Liver (tissue), 9 donors: ENCODE results near the gene CCNY. TPM values are rescaled to one million over a fixed set of nuclear protein-coding genes. Genes with fewer than 3 reads are reported as not detected.

Experiments used
- DNase-seq: peaks from one replicate; pipeline ENCODE4 v3.0.0-alpha.2; 2017; ENCODE audit warnings: low spot score
- H3K27ac ChIP-seq, 2 donors: one replicate each; pipeline ENCODE4 v1.7.0; 2013; ENCODE audit warnings: inconsistent platforms in 2 of 2, low read length in 2 of 2, control low read depth in 1 of 2, low read depth in 1 of 2, mild to moderate bottlenecking in 1 of 2
- H3K27me3 ChIP-seq, 4 donors: one replicate each; pipeline versions ENCODE4 v1.6.1 to v1.7.0; 2013; ENCODE audit warnings: low read length in 3 of 4, inconsistent platforms in 1 of 4, mild to moderate bottlenecking in 1 of 4, moderate library complexity in 1 of 4; ENCODE audit not compliant: control insufficient read depth in 4 of 4, insufficient read depth in 4 of 4
- H3K36me3 ChIP-seq, 4 donors: one replicate each; pipeline versions ENCODE4 v1.6.1 to v1.7.0; 2013; ENCODE audit warnings: low read length in 3 of 4, mild to moderate bottlenecking in 3 of 4, low read depth in 1 of 4, moderate library complexity in 1 of 4; ENCODE audit not compliant: control insufficient read depth in 4 of 4, insufficient read depth in 3 of 4
- H3K4me1 ChIP-seq, 4 donors: one replicate each; pipeline versions ENCODE4 v1.6.1 to v1.7.0; 2013; ENCODE audit warnings: low read length in 3 of 4, mild to moderate bottlenecking in 3 of 4, moderate library complexity in 1 of 4; ENCODE audit not compliant: control insufficient read depth in 4 of 4, insufficient read depth in 4 of 4
- H3K4me3 ChIP-seq, 3 donors: one replicate each; pipeline versions ENCODE4 v1.6.1 to v1.7.0; 2013; ENCODE audit warnings: low read length in 3 of 3, control low read depth in 1 of 3, low read depth in 1 of 3, mild to moderate bottlenecking in 1 of 3
- H3K9ac ChIP-seq, 2 donors: one replicate each; pipeline ENCODE4 v1.7.0; 2013; ENCODE audit warnings: low read length in 2 of 2, mild to moderate bottlenecking in 2 of 2, moderate library complexity in 2 of 2, control low read depth in 1 of 2, low read depth in 1 of 2
- H3K9me3 ChIP-seq, 4 donors: one replicate each; pipeline versions ENCODE4 v1.6.1 to v1.7.0; 2013; ENCODE audit warnings: low read length in 3 of 4; ENCODE audit not compliant: control insufficient read depth in 4 of 4
- CTCF ChIP-seq: fragments of 150-350 bp; IDR thresholded peaks from 2 replicates; pipeline ENCODE4 v1.5.1; 2017; ENCODE audit warnings: improper control_type of control experiment, low read depth, low read length; ENCODE audit not compliant: missing input control
- EGR1 ChIP-seq, 2 donors: IDR thresholded peaks; 2 replicates each; pipeline ENCODE4 v1.6.1; 2016 to 2018; ENCODE audit warnings: antibody characterized with exemption in 2 of 2, low read depth in 2 of 2
- FOXA1 ChIP-seq: IDR thresholded peaks from 2 replicates; pipeline ENCODE4 v1.6.1; 2016; ENCODE audit warnings: antibody characterized with exemption
- FOXA2 ChIP-seq: IDR thresholded peaks from 2 replicates; pipeline ENCODE4 v1.6.1; 2016; ENCODE audit warnings: antibody characterized with exemption
- GABPA ChIP-seq, 2 donors: IDR thresholded peaks in 1 of 2; conservative IDR thresholded peaks in 1 of 2; 2 replicates each; pipeline ENCODE4 v1.6.1; 2016; ENCODE audit warnings: antibody characterized with exemption in 2 of 2, mild to moderate bottlenecking in 1 of 2, moderate library complexity in 1 of 2
- HNF4A ChIP-seq, 2 donors: conservative IDR thresholded peaks; 2 replicates each; pipeline ENCODE4 v1.6.1; 2016; ENCODE audit warnings: antibody characterized with exemption in 2 of 2, mild to moderate bottlenecking in 2 of 2
- HNF4G ChIP-seq: IDR thresholded peaks from 2 replicates; pipeline ENCODE4 v1.6.1; 2016; ENCODE audit warnings: antibody characterized with exemption
- JUND ChIP-seq, 2 donors: IDR thresholded peaks; 2 replicates each; pipeline ENCODE4 v1.6.1; 2016; ENCODE audit warnings: antibody characterized with exemption in 2 of 2
- NR2F2 ChIP-seq: IDR thresholded peaks from 2 replicates; pipeline ENCODE4 v1.6.1; 2016; ENCODE audit warnings: antibody characterized with exemption
- RAD21 ChIP-seq, 2 donors: IDR thresholded peaks; 2 replicates each; pipeline ENCODE4 v1.6.1; 2016; ENCODE audit warnings: antibody characterized with exemption in 2 of 2, mild to moderate bottlenecking in 2 of 2
- RXRA ChIP-seq, 2 donors: IDR thresholded peaks; 2 replicates each; pipeline ENCODE4 v1.6.1; 2017 to 2018; ENCODE audit warnings: antibody characterized with exemption in 2 of 2, mild to moderate bottlenecking in 1 of 2
- SP1 ChIP-seq: IDR thresholded peaks from 2 replicates; pipeline ENCODE4 v1.6.1; 2018; ENCODE audit warnings: antibody characterized with exemption, mild to moderate bottlenecking
- TAF1 ChIP-seq: conservative IDR thresholded peaks from 2 replicates; pipeline ENCODE4 v1.6.1; 2016; ENCODE audit warnings: antibody characterized with exemption, mild to moderate bottlenecking
- YY1 ChIP-seq: IDR thresholded peaks from 2 replicates; pipeline ENCODE4 v1.6.1; 2016; ENCODE audit warnings: antibody characterized with exemption, mild to moderate bottlenecking
- WGBS: extraction: QIAGEN DNeasy Blood & Tissue Kit; methylation state at CpG from one replicate; pipeline ENCODE4 v1.1.7; 2013; 5-methylcytosine and 5-hydroxymethylcytosine counted together
- polyA plus RNA-seq, 2 donors: library from polyadenylated mRNA; stranded (reverse) in 1 of 2; unstranded in 1 of 2; fragments of 200-250 nt in 1 of 2; fragments of >200 nt in 1 of 2; fragmentation: Nextera tagmentation in 1 of 2; extraction: Ambion mirVana in 1 of 2; gene quantifications; one replicate each; pipeline versions ENCODE4 v1.2.1 to v1.2.3, GENCODE V29; 2013 to 2015
- total RNA-seq, 2 donors: library from RNA; depleted of rRNA; stranded (reverse); fragments of >200 nt; gene quantifications; one replicate each; pipeline ENCODE4 v1.2.3, GENCODE V29; 2014
- TF ChIP-seq, protein P1 (sequence below): IDR thresholded peaks from 2 replicates; pipeline ENCODE4 v1.6.1; 2016; ENCODE audit warnings: antibody characterized with exemption
- TF ChIP-seq, protein P2 (sequence below): IDR thresholded peaks from 2 replicates; pipeline ENCODE4 v1.6.1; 2016; ENCODE audit warnings: antibody characterized with exemption
- TF ChIP-seq, protein P3 (sequence below): IDR thresholded peaks from 2 replicates; pipeline ENCODE4 v1.6.1; 2016; ENCODE audit warnings: antibody characterized with exemption
- TF ChIP-seq, protein P4 (sequence below): IDR thresholded peaks from 2 replicates; pipeline ENCODE4 v1.6.1; 2016; ENCODE audit warnings: antibody characterized with exemption, mild to moderate bottlenecking
- donor health status: healthy.
- donor health status: healthy.
- donor health status: healthy.
- donor health status: healthy.
- donor health status: healthy.

Gene CCNY
- total and polyA plus RNA-seq, 4 donors, result 17.6 to 38.4 (median 21.8) TPM

- 96% methylated on average over 3 of the region's 3 CpGs for WGBS
Measured at GRCh38 chr10:35394934-35395333, 58.6 kb downstream of the CCNY start.

More at GRCh38 chr10:35394934-35395333, 58.6 kb downstream of the CCNY start:
- no peak for TF ChIP-seq FOXA1
- no peak for TF ChIP-seq HNF4A (conservative IDR thresholded peaks at IDR 0.05)
- no peak for TF ChIP-seq RAD21 (IDR thresholded peaks at IDR 0.05)
- no peak for TF ChIP-seq JUND (IDR thresholded peaks at IDR 0.05)
- TF ChIP-seq FOXA2, result no peak
- TF ChIP-seq RXRA (IDR thresholded peaks at IDR 0.05), result no peak
- TF ChIP-seq SP1, result no peak
- TF ChIP-seq, protein P1, sequence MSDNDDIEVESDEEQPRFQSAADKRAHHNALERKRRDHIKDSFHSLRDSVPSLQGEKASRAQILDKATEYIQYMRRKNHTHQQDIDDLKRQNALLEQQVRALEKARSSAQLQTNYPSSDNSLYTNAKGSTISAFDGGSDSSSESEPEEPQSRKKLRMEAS, result no peak
- TF ChIP-seq, protein P2, sequence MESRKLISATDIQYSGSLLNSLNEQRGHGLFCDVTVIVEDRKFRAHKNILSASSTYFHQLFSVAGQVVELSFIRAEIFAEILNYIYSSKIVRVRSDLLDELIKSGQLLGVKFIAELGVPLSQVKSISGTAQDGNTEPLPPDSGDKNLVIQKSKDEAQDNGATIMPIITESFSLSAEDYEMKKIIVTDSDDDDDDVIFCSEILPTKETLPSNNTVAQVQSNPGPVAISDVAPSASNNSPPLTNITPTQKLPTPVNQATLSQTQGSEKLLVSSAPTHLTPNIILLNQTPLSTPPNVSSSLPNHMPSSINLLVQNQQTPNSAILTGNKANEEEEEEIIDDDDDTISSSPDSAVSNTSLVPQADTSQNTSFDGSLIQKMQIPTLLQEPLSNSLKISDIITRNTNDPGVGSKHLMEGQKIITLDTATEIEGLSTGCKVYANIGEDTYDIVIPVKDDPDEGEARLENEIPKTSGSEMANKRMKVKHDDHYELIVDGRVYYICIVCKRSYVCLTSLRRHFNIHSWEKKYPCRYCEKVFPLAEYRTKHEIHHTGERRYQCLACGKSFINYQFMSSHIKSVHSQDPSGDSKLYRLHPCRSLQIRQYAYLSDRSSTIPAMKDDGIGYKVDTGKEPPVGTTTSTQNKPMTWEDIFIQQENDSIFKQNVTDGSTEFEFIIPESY, result no peak
- no peak for TF ChIP-seq YY1
- TF ChIP-seq CTCF, result no peak
- TF ChIP-seq GABPA (IDR thresholded peaks at IDR 0.05 in 1 of 2, conservative IDR thresholded peaks at IDR 0.05 in 1 of 2), result no peak
- TF ChIP-seq HNF4G, result no peak
- no peak for TF ChIP-seq NR2F2
- TF ChIP-seq, protein P3, sequence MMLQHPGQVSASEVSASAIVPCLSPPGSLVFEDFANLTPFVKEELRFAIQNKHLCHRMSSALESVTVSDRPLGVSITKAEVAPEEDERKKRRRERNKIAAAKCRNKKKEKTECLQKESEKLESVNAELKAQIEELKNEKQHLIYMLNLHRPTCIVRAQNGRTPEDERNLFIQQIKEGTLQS, result no peak
- TF ChIP-seq, protein P4, sequence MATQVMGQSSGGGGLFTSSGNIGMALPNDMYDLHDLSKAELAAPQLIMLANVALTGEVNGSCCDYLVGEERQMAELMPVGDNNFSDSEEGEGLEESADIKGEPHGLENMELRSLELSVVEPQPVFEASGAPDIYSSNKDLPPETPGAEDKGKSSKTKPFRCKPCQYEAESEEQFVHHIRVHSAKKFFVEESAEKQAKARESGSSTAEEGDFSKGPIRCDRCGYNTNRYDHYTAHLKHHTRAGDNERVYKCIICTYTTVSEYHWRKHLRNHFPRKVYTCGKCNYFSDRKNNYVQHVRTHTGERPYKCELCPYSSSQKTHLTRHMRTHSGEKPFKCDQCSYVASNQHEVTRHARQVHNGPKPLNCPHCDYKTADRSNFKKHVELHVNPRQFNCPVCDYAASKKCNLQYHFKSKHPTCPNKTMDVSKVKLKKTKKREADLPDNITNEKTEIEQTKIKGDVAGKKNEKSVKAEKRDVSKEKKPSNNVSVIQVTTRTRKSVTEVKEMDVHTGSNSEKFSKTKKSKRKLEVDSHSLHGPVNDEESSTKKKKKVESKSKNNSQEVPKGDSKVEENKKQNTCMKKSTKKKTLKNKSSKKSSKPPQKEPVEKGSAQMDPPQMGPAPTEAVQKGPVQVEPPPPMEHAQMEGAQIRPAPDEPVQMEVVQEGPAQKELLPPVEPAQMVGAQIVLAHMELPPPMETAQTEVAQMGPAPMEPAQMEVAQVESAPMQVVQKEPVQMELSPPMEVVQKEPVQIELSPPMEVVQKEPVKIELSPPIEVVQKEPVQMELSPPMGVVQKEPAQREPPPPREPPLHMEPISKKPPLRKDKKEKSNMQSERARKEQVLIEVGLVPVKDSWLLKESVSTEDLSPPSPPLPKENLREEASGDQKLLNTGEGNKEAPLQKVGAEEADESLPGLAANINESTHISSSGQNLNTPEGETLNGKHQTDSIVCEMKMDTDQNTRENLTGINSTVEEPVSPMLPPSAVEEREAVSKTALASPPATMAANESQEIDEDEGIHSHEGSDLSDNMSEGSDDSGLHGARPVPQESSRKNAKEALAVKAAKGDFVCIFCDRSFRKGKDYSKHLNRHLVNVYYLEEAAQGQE, result no peak
- TF ChIP-seq TAF1, result no peak
- no peak for TF ChIP-seq EGR1 (IDR thresholded peaks at IDR 0.05; ENCODE audit: low read depth in 2 of 2)
- H3K9me3 ChIP-seq, result peaks cover 0 to 8% (median under 1%) of the 10 kb centered on the region in 4 donors
- no peaks in the 10 kb centered on the region for H3K27me3 ChIP-seq
- peaks cover 0 to 18% (median 9%) of the 10 kb centered on the region in 4 donors for H3K4me1 ChIP-seq
- no peak overlapping the region for H3K4me3 ChIP-seq
- no peak overlapping the region for H3K9ac ChIP-seq
- H3K27ac ChIP-seq, result no peak overlapping the region
- no peaks in the 10 kb centered on the region for H3K36me3 ChIP-seq
- DNase-seq, result no peak
